ENCODE results near the gene CMTR2. TPM values are rescaled to one million over a fixed set of nuclear protein-coding genes. Genes with fewer than 3 reads are reported as not detected.

Gene CMTR2
- total and polyA plus RNA-seq, 9 donors: 17.2 to 28.9 (median 20.0) TPM

GRCh38 chr16:71257768-71258167 lies 31.4 kb downstream of the CMTR2 start:
- no peaks in the 10 kb centered on the region for H3K9me3 ChIP-seq (replicated peaks; ENCODE audit: control insufficient read depth, low read depth, low read length)
- peaks cover 4% of the 10 kb centered on the region for H3K27me3 ChIP-seq (ENCODE audit: control insufficient read depth, insufficient read depth, low read length)
- DNase-seq: no peak
- H3K4me3 ChIP-seq (ENCODE audit: low read length): no peak overlapping the region
- no CpG with 5 or more reads among the region's 1 CpG for WGBS (ENCODE audit: insufficient coverage)
- no peak overlapping the region for H3K27ac ChIP-seq (ENCODE audit: low read length)
- no peaks in the 10 kb centered on the region for H3K36me3 ChIP-seq (ENCODE audit: control insufficient read depth, insufficient read depth, low read length)
- peaks cover 16% of the 10 kb centered on the region for H3K4me1 ChIP-seq (ENCODE audit: control insufficient read depth, insufficient read depth, low read length)

GRCh38 chr16:71255721-71256120 lies 33.5 kb downstream of the CMTR2 start:
- Histone ChIP-seq H3K4me1 (ENCODE audit: control insufficient read depth, insufficient read depth, low read length) (peaks cover 16% of the 10 kb centered on the region), H3K27ac (ENCODE audit: low read length) (peak overlapping the region; percentile 59), H3K9me3 (replicated peaks; ENCODE audit: control insufficient read depth, low read depth, low read length) (no peaks in the 10 kb centered on the region), H3K4me3 (ENCODE audit: low read length) (no peak overlapping the region), H3K36me3 (ENCODE audit: control insufficient read depth, insufficient read depth, low read length) (no peaks in the 10 kb centered on the region), H3K27me3 (ENCODE audit: control insufficient read depth, insufficient read depth, low read length) (no peaks in the 10 kb centered on the region)
- peak; percentile 87 for DNase-seq
- 18% methylated on average over 3 of the region's 6 CpGs for WGBS (ENCODE audit: insufficient coverage)

- H3K36me3 ChIP-seq (ENCODE audit: control insufficient read depth, insufficient read depth, low read length): no peaks in the 10 kb centered on the region
- H3K4me1 ChIP-seq (ENCODE audit: control insufficient read depth, insufficient read depth, low read length): peaks cover 16% of the 10 kb centered on the region
- WGBS (ENCODE audit: insufficient coverage): no CpG with 5 or more reads among the region's 4 CpGs
- H3K4me3 ChIP-seq (ENCODE audit: low read length): no peak overlapping the region
- no peaks in the 10 kb centered on the region for H3K9me3 ChIP-seq (replicated peaks; ENCODE audit: control insufficient read depth, low read depth, low read length)
- H3K27me3 ChIP-seq (ENCODE audit: control insufficient read depth, insufficient read depth, low read length): no peaks in the 10 kb centered on the region
- DNase-seq: peak; percentile 95
- peak overlapping the region; percentile 59 for H3K27ac ChIP-seq (ENCODE audit: low read length)
These were observed 34.2 kb downstream of the CMTR2 start for GRCh38 chr16:71254832-71255525.

DNA sequence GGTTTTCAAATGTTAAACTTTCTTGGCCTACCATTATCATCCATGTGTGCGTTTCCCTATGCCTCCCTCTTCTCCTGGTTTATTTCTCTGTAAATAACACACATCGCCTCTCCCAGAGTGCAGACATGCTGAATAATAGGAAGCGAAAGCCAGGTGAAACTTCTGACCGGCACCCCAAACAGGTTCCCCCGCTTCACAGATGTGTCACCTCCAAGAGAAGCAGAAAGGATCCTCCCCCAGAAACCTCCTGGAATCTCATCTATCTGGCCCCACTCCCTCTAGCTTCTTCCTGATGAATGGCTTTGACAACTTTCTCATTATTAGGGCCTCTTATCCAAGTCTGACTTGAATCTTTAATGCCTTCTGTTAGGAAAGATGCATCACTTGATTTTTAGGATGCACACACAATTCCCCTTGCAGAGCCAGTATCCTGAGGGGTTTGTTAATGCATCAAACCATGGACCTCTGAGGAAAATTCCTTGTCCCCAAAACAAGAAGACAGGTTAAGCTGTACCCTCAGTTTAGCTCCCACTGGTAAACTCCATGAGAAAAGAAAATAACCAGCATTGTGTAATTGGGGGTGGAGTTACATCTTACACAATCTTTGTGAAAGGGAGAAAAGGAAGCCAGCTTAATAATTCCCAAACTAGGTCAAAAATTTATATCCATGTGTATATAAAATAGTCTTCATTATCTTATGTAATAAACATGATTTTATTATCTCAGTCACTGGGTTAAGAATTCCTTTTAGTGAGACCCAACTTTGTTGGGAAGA lies 38.6 kb downstream of the CMTR2 start:
- H3K27ac ChIP-seq (ENCODE audit: low read length): no peak overlapping the region
- H3K9me3 ChIP-seq (replicated peaks; ENCODE audit: control insufficient read depth, low read depth, low read length): no peaks in the 10 kb centered on the region
- H3K27me3 ChIP-seq (ENCODE audit: control insufficient read depth, insufficient read depth, low read length): no peaks in the 10 kb centered on the region
- H3K4me3 ChIP-seq (ENCODE audit: low read length): no peak overlapping the region
- no peaks in the 10 kb centered on the region for H3K36me3 ChIP-seq (ENCODE audit: control insufficient read depth, insufficient read depth, low read length)
- WGBS (ENCODE audit: insufficient coverage): 88% methylated on average over 4 of the region's 5 CpGs
- peak; percentile 39 for DNase-seq
- peaks cover 8% of the 10 kb centered on the region for H3K4me1 ChIP-seq (ENCODE audit: control insufficient read depth, insufficient read depth, low read length)

GRCh38 chr16:71249399-71249798 lies 39.8 kb downstream of the CMTR2 start:
- Histone ChIP-seq H3K27me3 (ENCODE audit: control insufficient read depth, insufficient read depth, low read length) (no peaks in the 10 kb centered on the region), H3K36me3 (ENCODE audit: control insufficient read depth, insufficient read depth, low read length) (no peaks in the 10 kb centered on the region), H3K27ac (ENCODE audit: low read length) (no peak overlapping the region), H3K4me3 (ENCODE audit: low read length) (no peak overlapping the region), H3K4me1 (ENCODE audit: control insufficient read depth, insufficient read depth, low read length) (no peaks in the 10 kb centered on the region), H3K9me3 (replicated peaks; ENCODE audit: control insufficient read depth, low read depth, low read length) (no peaks in the 10 kb centered on the region)
- DNase-seq: peak; percentile 16
- 22% methylated on average over 1 of the region's 1 CpG for WGBS (ENCODE audit: insufficient coverage)

GRCh38 chr16:71247478-71247877 lies 41.7 kb downstream of the CMTR2 start:
- no peaks in the 10 kb centered on the region for H3K27me3 ChIP-seq (ENCODE audit: control insufficient read depth, insufficient read depth, low read length)
- H3K4me3 ChIP-seq (ENCODE audit: low read length): no peak overlapping the region
- no peak for DNase-seq
- H3K27ac ChIP-seq (ENCODE audit: low read length): no peak overlapping the region
- H3K9me3 ChIP-seq (replicated peaks; ENCODE audit: control insufficient read depth, low read depth, low read length): no peaks in the 10 kb centered on the region
- H3K36me3 ChIP-seq (ENCODE audit: control insufficient read depth, insufficient read depth, low read length): no peaks in the 10 kb centered on the region
- WGBS (ENCODE audit: insufficient coverage): 60% methylated on average over 2 of the region's 7 CpGs
- no peaks in the 10 kb centered on the region for H3K4me1 ChIP-seq (ENCODE audit: control insufficient read depth, insufficient read depth, low read length)

- H3K27ac ChIP-seq (ENCODE audit: low read length): no peak overlapping the region
- H3K36me3 ChIP-seq (ENCODE audit: control insufficient read depth, insufficient read depth, low read length): no peaks in the 10 kb centered on the region
- DNase-seq: no peak
- no peaks in the 10 kb centered on the region for H3K9me3 ChIP-seq (replicated peaks; ENCODE audit: control insufficient read depth, low read depth, low read length)
- no peak overlapping the region for H3K4me3 ChIP-seq (ENCODE audit: low read length)
- H3K4me1 ChIP-seq (ENCODE audit: control insufficient read depth, insufficient read depth, low read length): no peaks in the 10 kb centered on the region
- no peaks in the 10 kb centered on the region for H3K27me3 ChIP-seq (ENCODE audit: control insufficient read depth, insufficient read depth, low read length)
These were observed 42.9 kb downstream of the CMTR2 start for GRCh38 chr16:71246309-71246708.

DNA sequence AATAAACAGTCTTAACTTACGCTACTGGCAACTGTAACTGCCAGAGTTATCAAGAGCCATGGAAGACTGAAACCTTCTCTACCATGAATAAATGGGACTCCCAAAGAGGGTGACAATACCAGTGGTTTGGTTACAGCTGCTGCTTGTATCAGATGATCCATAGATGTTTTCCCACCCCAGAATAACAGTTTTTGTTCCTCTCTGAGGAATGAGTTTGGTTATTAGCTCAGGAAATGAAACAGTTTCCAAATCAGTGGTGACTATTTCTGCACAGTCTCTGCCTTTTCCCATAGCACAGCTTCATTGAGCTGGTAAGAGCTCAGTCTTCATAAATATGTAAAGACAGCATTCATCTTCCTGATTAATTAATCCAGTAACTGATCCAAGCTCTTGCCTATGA lies 44.7 kb downstream of the CMTR2 start:
- Histone ChIP-seq H3K9me3 (replicated peaks; ENCODE audit: control insufficient read depth, low read depth, low read length) (no peaks in the 10 kb centered on the region), H3K27me3 (ENCODE audit: control insufficient read depth, insufficient read depth, low read length) (no peaks in the 10 kb centered on the region), H3K36me3 (ENCODE audit: control insufficient read depth, insufficient read depth, low read length) (no peaks in the 10 kb centered on the region), H3K27ac (ENCODE audit: low read length) (no peak overlapping the region), H3K4me1 (ENCODE audit: control insufficient read depth, insufficient read depth, low read length) (no peaks in the 10 kb centered on the region), H3K4me3 (ENCODE audit: low read length) (no peak overlapping the region)
- WGBS (ENCODE audit: insufficient coverage): no CpG with 5 or more reads among the region's 1 CpG
- DNase-seq: no peak

DNA sequence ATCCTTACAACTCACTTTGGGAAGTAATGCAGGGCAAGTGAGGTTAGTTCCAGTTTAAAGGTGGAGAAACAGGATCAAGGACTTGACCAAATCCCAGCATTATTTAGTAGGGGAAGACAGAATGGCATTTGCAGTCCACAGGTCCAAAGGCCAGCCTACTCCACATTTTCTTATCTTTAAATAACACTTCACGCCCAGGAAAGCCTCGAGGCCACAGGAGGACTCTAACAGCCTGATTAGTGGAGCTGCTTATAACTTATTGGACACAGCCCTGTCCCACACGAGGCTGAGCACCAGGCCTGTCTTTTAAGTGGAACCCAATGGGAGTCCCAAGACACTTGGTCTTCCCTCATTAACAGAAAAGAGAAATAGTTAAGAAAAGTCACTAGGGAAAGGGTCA lies 46.6 kb downstream of the CMTR2 start:
- Histone ChIP-seq H3K36me3 (ENCODE audit: control insufficient read depth, insufficient read depth, low read length) (no peaks in the 10 kb centered on the region), H3K4me3 (ENCODE audit: low read length) (no peak overlapping the region), H3K4me1 (ENCODE audit: control insufficient read depth, insufficient read depth, low read length) (no peaks in the 10 kb centered on the region), H3K27ac (ENCODE audit: low read length) (no peak overlapping the region), H3K27me3 (ENCODE audit: control insufficient read depth, insufficient read depth, low read length) (no peaks in the 10 kb centered on the region), H3K9me3 (replicated peaks; ENCODE audit: control insufficient read depth, low read depth, low read length) (no peaks in the 10 kb centered on the region)
- no peak for DNase-seq
- no CpG with 5 or more reads among the region's 3 CpGs for WGBS (ENCODE audit: insufficient coverage)

- peak; percentile 13 for DNase-seq
- WGBS (ENCODE audit: insufficient coverage): no CpG with 5 or more reads among the region's 4 CpGs
- Histone ChIP-seq H3K27me3 (ENCODE audit: control insufficient read depth, insufficient read depth, low read length) (no peaks in the 10 kb centered on the region), H3K9me3 (replicated peaks; ENCODE audit: control insufficient read depth, low read depth, low read length) (no peaks in the 10 kb centered on the region), H3K27ac (ENCODE audit: low read length) (no peak overlapping the region), H3K4me1 (ENCODE audit: control insufficient read depth, insufficient read depth, low read length) (no peaks in the 10 kb centered on the region), H3K4me3 (ENCODE audit: low read length) (no peak overlapping the region), H3K36me3 (ENCODE audit: control insufficient read depth, insufficient read depth, low read length) (no peaks in the 10 kb centered on the region)
These were observed 47.2 kb downstream of the CMTR2 start for GRCh38 chr16:71242036-71242435.
